Bronchial epithelial cell (primary cell): Measurements from ENCODE around the gene ACADVL. TPM values are rescaled to one million over a fixed set of nuclear protein-coding genes. Genes with fewer than 3 reads are reported as not detected.

Source experiments
- DNase-seq: peaks from one replicate; pipeline ENCODE4 v3.0.0-alpha.2; 2010; ENCODE audit warnings: low read depth
- FAIRE-seq: peaks from 2 replicates; lab custom pipeline; 2011; peaks lifted over from hg19 to GRCh38; lab: Jason Lieb, UNC
- H3K27me3 ChIP-seq: 2 replicates; pipeline ENCODE4 v1.5.1; 2011; ENCODE audit warnings: low read length; ENCODE audit not compliant: control insufficient read depth, insufficient read depth
- H3K36me3 ChIP-seq: 2 replicates; pipeline ENCODE4 v1.5.1; 2011; ENCODE audit warnings: low read length; ENCODE audit not compliant: control insufficient read depth, insufficient read depth
- H3K4me3 ChIP-seq: 2 replicates; pipeline ENCODE4 v1.5.1; 2011; ENCODE audit warnings: mild to moderate bottlenecking, low read depth, low read length, control low read depth
- CTCF ChIP-seq: IDR thresholded peaks from 2 replicates; pipeline ENCODE4 v1.5.1; 2011; ENCODE audit warnings: mild to moderate bottlenecking, moderate library complexity, low read length, control low read depth, inconsistent platforms; ENCODE audit not compliant: insufficient read depth, severe bottlenecking
- total RNA-seq: library from RNA; depleted of rRNA; stranded (reverse); fragments of >200 nt; gene quantifications from 2 replicates; pipeline ENCODE4 v1.2.1, GENCODE V29; 2014

Gene ACADVL
- total RNA-seq, 1 donor from 2014 or later, result 216 TPM

- Histone ChIP-seq H3K4me3 (no peak overlapping the region), H3K36me3 (no peaks in the 10 kb centered on the region), H3K27me3 (no peaks in the 10 kb centered on the region)
- FAIRE-seq, result no peak
- no peak for DNase-seq
- TF ChIP-seq CTCF, result no peak
Observed at GRCh38 chr17:7190276-7190917, 29.3 kb upstream of the ACADVL start.

GRCh38 chr17:7191069-7191468 is 28.7 kb upstream of the ACADVL start:
- FAIRE-seq, result no peak
- TF ChIP-seq CTCF, result no peak
- no peak overlapping the region for H3K4me3 ChIP-seq
- H3K36me3 ChIP-seq, result no peaks in the 10 kb centered on the region
- no peaks in the 10 kb centered on the region for H3K27me3 ChIP-seq
- DNase-seq, result no peak

- peak; percentile 26 for DNase-seq
- no peak for TF ChIP-seq CTCF
Observed at GRCh38 chr17:7191571-7192270, 28.0 kb upstream of the ACADVL start.

GRCh38 chr17:7192271-7192937 is 27.3 kb upstream of the ACADVL start:
- Histone ChIP-seq H3K4me3 (no peak overlapping the region), H3K36me3 (no peaks in the 10 kb centered on the region), H3K27me3 (no peaks in the 10 kb centered on the region)
- FAIRE-seq, result no peak
- TF ChIP-seq CTCF, result no peak
- no peak for DNase-seq

More at GRCh38 chr17:7191571-7192270, 28.0 kb upstream of the ACADVL start:
- no peaks in the 10 kb centered on the region for H3K36me3 ChIP-seq
- H3K4me3 ChIP-seq, result no peak overlapping the region
- no peaks in the 10 kb centered on the region for H3K27me3 ChIP-seq
- FAIRE-seq, result no peak

- Histone ChIP-seq H3K27me3 (no peaks in the 10 kb centered on the region), H3K4me3 (no peak overlapping the region), H3K36me3 (no peaks in the 10 kb centered on the region)
- no peak for FAIRE-seq
- DNase-seq, result no peak
- no peak for TF ChIP-seq CTCF
Observed at GRCh38 chr17:7195971-7196370, 23.8 kb upstream of the ACADVL start.
